ENCODE results near the gene CELF1.

Gene CELF1

DNA sequence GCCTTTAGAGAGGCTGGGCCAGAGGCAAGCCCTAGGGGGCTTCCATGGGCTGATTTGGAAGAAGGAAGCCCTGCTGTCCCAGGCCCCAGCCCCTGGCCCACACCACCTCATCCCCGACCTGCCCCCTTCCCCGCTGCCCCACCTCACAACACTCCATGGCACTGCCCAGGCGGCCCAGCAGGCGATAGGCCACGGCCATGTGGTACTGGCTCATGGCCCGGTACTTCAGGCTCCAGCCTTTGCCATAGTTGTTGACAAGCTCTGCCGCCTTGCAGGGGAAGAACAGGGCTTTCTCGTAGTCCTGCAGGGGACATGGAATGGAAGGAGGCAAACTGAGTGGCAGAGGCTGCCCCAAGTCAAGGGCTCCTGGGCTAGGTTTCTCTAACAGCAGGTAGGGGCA, 110.4 kb downstream of the CELF1 start:
- H3F3A ChIP-seq (ENCODE audit: insufficient read depth, low read length): no peaks in the 10 kb centered on the region
- no peak overlapping the region for H3K27ac ChIP-seq (ENCODE audit: low read length)
- no peaks in the 10 kb centered on the region for H3K9me2 ChIP-seq (replicated peaks; ENCODE audit: insufficient read depth, low read length)
- no peaks in the 10 kb centered on the region for H3K79me2 ChIP-seq (ENCODE audit: low read length)
- no peak overlapping the region for H3K4me3 ChIP-seq (ENCODE audit: low read length)
- H3K9ac ChIP-seq (ENCODE audit: low read length): no peak overlapping the region
- no peaks in the 10 kb centered on the region for H4K20me1 ChIP-seq (ENCODE audit: insufficient read depth, low read length)
- H3K9me3 ChIP-seq (replicated peaks; ENCODE audit: insufficient read depth, low read length): no peaks in the 10 kb centered on the region
- H3K27me3 ChIP-seq (replicated peaks; ENCODE audit: insufficient read depth, low read length): no peaks in the 10 kb centered on the region; the same call in 1 of the 2 replicates
- H2AFZ ChIP-seq (ENCODE audit: low read length): no peak overlapping the region
- no peaks in the 10 kb centered on the region for H3K4me1 ChIP-seq (ENCODE audit: low read length)
- no peak for DNase-seq
- no peaks in the 10 kb centered on the region for H3K36me3 ChIP-seq (replicated peaks; ENCODE audit: insufficient read depth, low read length)
- H3K4me2 ChIP-seq (ENCODE audit: low read depth, low read length): no peak overlapping the region
- TF ChIP-seq, protein P1, sequence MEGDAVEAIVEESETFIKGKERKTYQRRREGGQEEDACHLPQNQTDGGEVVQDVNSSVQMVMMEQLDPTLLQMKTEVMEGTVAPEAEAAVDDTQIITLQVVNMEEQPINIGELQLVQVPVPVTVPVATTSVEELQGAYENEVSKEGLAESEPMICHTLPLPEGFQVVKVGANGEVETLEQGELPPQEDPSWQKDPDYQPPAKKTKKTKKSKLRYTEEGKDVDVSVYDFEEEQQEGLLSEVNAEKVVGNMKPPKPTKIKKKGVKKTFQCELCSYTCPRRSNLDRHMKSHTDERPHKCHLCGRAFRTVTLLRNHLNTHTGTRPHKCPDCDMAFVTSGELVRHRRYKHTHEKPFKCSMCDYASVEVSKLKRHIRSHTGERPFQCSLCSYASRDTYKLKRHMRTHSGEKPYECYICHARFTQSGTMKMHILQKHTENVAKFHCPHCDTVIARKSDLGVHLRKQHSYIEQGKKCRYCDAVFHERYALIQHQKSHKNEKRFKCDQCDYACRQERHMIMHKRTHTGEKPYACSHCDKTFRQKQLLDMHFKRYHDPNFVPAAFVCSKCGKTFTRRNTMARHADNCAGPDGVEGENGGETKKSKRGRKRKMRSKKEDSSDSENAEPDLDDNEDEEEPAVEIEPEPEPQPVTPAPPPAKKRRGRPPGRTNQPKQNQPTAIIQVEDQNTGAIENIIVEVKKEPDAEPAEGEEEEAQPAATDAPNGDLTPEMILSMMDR (IDR thresholded peaks at IDR 0.05; ENCODE audit: low read length): no peak
- no peak for TF ChIP-seq EZH2 (optimal IDR thresholded peaks at IDR 0.05; ENCODE audit: low read depth, low read length)

DNA sequence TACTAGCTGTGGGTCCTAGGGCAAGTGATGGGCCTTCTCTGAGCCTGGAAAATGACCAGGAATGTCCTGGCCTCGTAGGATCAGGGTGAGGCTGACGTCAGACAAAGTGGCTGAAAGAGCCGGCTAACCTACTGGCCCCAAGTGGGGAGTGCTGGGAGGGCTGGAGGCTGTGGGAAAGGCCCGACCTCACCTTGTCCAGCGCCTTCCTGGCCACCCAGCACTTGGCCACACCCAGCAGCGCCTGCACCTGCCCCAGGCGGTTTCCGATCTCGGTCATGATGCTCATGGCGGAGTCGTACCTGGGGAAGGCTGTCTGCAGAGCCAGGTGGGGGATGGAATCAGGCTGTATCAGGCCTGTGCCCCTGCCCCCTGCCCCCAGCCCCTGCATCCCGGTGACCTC, 111.5 kb downstream of the CELF1 start:
- no peak overlapping the region for H3K4me3 ChIP-seq (ENCODE audit: low read length)
- H3K9ac ChIP-seq (ENCODE audit: low read length): no peak overlapping the region
- no peaks in the 10 kb centered on the region for H3K4me1 ChIP-seq (ENCODE audit: low read length)
- no peaks in the 10 kb centered on the region; the same call in 1 of the 2 replicates for H3K27me3 ChIP-seq (replicated peaks; ENCODE audit: insufficient read depth, low read length)
- H3K4me2 ChIP-seq (ENCODE audit: low read depth, low read length): no peak overlapping the region
- H3K9me3 ChIP-seq (replicated peaks; ENCODE audit: insufficient read depth, low read length): no peaks in the 10 kb centered on the region
- H3K79me2 ChIP-seq (ENCODE audit: low read length): no peaks in the 10 kb centered on the region
- no peak overlapping the region for H2AFZ ChIP-seq (ENCODE audit: low read length)
- H4K20me1 ChIP-seq (ENCODE audit: insufficient read depth, low read length): no peaks in the 10 kb centered on the region
- H3K9me2 ChIP-seq (replicated peaks; ENCODE audit: insufficient read depth, low read length): no peaks in the 10 kb centered on the region
- TF ChIP-seq EZH2 (optimal IDR thresholded peaks at IDR 0.05; ENCODE audit: low read depth, low read length) (no peak), EZH2phosphoT487 (IDR thresholded peaks at IDR 0.05; ENCODE audit: low read length) (no peak)
- H3K27ac ChIP-seq (ENCODE audit: low read length): no peak overlapping the region
- no peaks in the 10 kb centered on the region for H3F3A ChIP-seq (ENCODE audit: insufficient read depth, low read length)
- H3K36me3 ChIP-seq (replicated peaks; ENCODE audit: insufficient read depth, low read length): no peaks in the 10 kb centered on the region
- DNase-seq: no peak

DNA sequence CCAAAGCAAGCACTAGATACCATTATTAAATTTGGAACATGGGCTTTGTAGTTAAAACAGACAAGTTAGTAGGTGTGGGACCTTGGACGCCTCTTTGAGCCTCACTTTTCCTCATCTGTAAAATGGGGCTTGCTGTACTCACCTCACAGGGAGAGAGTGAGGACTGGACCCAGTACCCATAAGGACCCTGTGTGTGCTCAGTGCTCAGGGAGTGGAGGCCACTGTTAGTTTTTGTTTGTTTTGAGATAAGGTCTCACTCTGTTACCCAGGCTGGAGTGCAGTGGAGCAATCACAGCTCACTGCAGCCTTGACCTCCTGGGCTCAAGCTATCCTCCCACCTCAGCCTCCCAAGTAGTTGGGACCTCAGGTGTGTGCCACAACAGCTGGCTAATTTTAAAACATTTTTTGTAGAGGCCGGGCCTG, 112.9 kb downstream of the CELF1 start:
- Histone ChIP-seq H3K4me3 (ENCODE audit: low read length) (no peak overlapping the region), H3K9me3 (replicated peaks; ENCODE audit: insufficient read depth, low read length) (no peaks in the 10 kb centered on the region), H3K4me2 (ENCODE audit: low read depth, low read length) (no peak overlapping the region), H3K36me3 (replicated peaks; ENCODE audit: insufficient read depth, low read length) (no peaks in the 10 kb centered on the region), H4K20me1 (ENCODE audit: insufficient read depth, low read length) (no peaks in the 10 kb centered on the region), H3K27ac (ENCODE audit: low read length) (no peak overlapping the region), H3K4me1 (ENCODE audit: low read length) (no peaks in the 10 kb centered on the region), H3K9me2 (replicated peaks; ENCODE audit: insufficient read depth, low read length) (no peaks in the 10 kb centered on the region), H3K9ac (ENCODE audit: low read length) (no peak overlapping the region), H3K79me2 (ENCODE audit: low read length) (no peaks in the 10 kb centered on the region), H3K27me3 (replicated peaks; ENCODE audit: insufficient read depth, low read length) (no peaks in the 10 kb centered on the region), H2AFZ (ENCODE audit: low read length) (no peak overlapping the region), H3F3A (ENCODE audit: insufficient read depth, low read length) (no peaks in the 10 kb centered on the region)
- no peak for DNase-seq
- TF ChIP-seq EZH2phosphoT487 (IDR thresholded peaks at IDR 0.05; ENCODE audit: low read length) (no peak), EZH2 (optimal IDR thresholded peaks at IDR 0.05; ENCODE audit: low read depth, low read length) (no peak)
- TF ChIP-seq, protein P1 (IDR thresholded peaks at IDR 0.05; ENCODE audit: low read length): no peak

DNA sequence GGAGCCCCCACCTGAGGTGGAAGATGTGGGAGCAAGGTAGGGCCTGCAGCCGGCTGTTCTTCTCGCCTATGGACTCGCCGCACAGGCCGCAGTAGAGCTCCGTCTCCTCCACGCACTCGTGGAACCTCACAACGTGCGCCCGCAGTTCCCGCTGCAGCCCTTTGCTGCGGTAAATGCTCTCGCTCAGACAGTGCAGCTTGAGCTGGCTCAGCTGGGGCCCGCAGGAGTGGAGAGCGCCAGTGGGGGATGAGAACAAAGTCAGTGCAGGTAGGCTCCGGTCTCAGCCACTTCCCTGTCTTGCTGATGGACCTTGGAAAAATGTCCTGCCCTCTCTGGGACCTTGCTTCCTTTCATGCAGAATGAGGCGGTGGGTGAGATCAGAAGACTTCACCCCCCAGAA, 114.2 kb downstream of the CELF1 start:
- Histone ChIP-seq H3K9me2 (replicated peaks; ENCODE audit: insufficient read depth, low read length) (no peaks in the 10 kb centered on the region), H3F3A (ENCODE audit: insufficient read depth, low read length) (no peaks in the 10 kb centered on the region), H3K9ac (ENCODE audit: low read length) (no peak overlapping the region), H3K27ac (ENCODE audit: low read length) (no peak overlapping the region), H3K4me3 (ENCODE audit: low read length) (no peak overlapping the region), H3K27me3 (replicated peaks; ENCODE audit: insufficient read depth, low read length) (no peaks in the 10 kb centered on the region), H2AFZ (ENCODE audit: low read length) (no peak overlapping the region), H3K4me1 (ENCODE audit: low read length) (no peaks in the 10 kb centered on the region), H3K4me2 (ENCODE audit: low read depth, low read length) (no peak overlapping the region), H3K36me3 (replicated peaks; ENCODE audit: insufficient read depth, low read length) (no peaks in the 10 kb centered on the region), H3K79me2 (ENCODE audit: low read length) (no peaks in the 10 kb centered on the region), H3K9me3 (replicated peaks; ENCODE audit: insufficient read depth, low read length) (no peaks in the 10 kb centered on the region), H4K20me1 (ENCODE audit: insufficient read depth, low read length) (no peaks in the 10 kb centered on the region)
- no peak for TF ChIP-seq EZH2phosphoT487 (IDR thresholded peaks at IDR 0.05; ENCODE audit: low read length)
- TF ChIP-seq, protein P1 (IDR thresholded peaks at IDR 0.05; ENCODE audit: low read length): no peak
- TF ChIP-seq EZH2 (optimal IDR thresholded peaks at IDR 0.05; ENCODE audit: low read depth, low read length): no peak
- no peak for DNase-seq

Measured in MM.1S (cell line).